Subcutaneous adipose tissue (tissue), 4 donors: ENCODE results near the gene SKI. TPM values are rescaled to one million over a fixed set of nuclear protein-coding genes. Genes with fewer than 3 reads are reported as not detected.

Source experiments
- CTCF ChIP-seq: fragments of 450-650 bp; IDR thresholded peaks from one replicate; pipeline ENCODE4 v1.5.1; 2016; ENCODE audit warnings: low read depth, mild to moderate bottlenecking, control low read depth, antibody characterized with exemption, moderate library complexity
- total RNA-seq, 4 donors: library from RNA; depleted of rRNA; stranded (reverse); fragments of >200 nt; gene quantifications; one replicate each; pipeline ENCODE4 v1.1.0, GENCODE V29; 2016

Gene SKI
- total RNA-seq, 4 donors from 2014 or later = 24.3 to 67.6 (median 27.8) TPM

- TF ChIP-seq CTCF = no peak
Observed at GRCh38 chr1:2183937-2184334, 44.2 kb upstream of the SKI start.

- no peak for TF ChIP-seq CTCF
Observed at GRCh38 chr1:2184531-2184930, 43.6 kb upstream of the SKI start.

GRCh38 chr1:2184934-2185333 lies 43.2 kb upstream of the SKI start:
- no peak for TF ChIP-seq CTCF

GRCh38 chr1:2185880-2186855 lies 42.0 kb upstream of the SKI start:
- TF ChIP-seq CTCF = no peak

- TF ChIP-seq CTCF = no peak
Observed at GRCh38 chr1:2186901-2187300, 41.2 kb upstream of the SKI start.

GRCh38 chr1:2187619-2188018 lies 40.5 kb upstream of the SKI start:
- TF ChIP-seq CTCF = no peak

GRCh38 chr1:2188336-2188735 lies 39.8 kb upstream of the SKI start:
- TF ChIP-seq CTCF = no peak
